ENCODE results near the gene ATP5PB. TPM values are rescaled to one million over a fixed set of nuclear protein-coding genes. Genes with fewer than 3 reads are reported as not detected.

ATP5PB gene
- total RNA-seq, 1 experiment from 2014 or later = 323 TPM

DNA sequence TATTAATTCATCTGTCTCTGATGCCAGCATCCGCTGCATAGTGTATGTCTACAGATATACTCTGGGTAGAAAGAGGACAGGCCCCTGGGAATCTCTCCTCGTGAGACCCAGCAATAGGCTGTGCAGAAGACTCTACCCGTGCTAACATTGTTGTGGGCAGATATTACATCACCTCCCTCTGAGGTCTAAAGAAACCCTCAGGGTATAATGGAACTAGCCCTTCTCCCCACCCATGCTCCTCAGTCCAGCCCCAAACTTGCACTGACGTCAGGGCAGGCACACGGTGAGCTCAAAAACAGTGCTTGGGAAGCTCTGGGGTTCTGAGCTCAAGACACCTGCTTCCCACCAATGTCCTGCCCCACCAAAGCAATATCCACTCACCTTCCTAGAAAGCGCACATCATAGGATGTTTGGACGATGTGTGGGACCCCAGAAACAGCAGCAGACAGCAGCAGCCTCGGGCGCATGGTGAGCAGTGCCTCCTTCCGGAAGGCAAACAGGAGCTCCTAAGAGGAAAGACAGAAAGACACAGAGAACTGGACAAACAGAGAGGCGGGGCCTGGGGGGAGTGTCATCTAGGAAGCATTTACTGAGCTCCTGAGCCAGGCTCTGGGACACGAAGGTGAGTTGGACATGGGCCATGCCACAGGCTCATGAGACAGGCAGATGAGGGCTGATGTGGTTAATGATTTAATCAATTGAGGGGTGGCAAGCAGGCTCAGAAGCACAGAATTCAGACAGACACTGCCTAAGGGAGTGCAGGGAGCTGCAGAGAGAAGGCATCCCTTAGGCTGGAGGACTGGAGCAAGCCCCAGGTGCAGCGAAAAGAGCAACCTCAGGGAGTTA is 26.5 kb upstream of the ATP5PB start:
- no peak for DNase-seq (ENCODE audit: low read depth, low spot score)
- TF ChIP-seq TCF7L2 (IDR thresholded peaks at IDR 0.05; ENCODE audit: borderline replicate concordance, extremely low read depth, insufficient read depth, insufficient read length) = no peak
- H2AFZ ChIP-seq (ENCODE audit: low read depth, low read length, poor library complexity, severe bottlenecking) = no peak overlapping the region
- H3K9ac ChIP-seq (ENCODE audit: low read length) = no peak overlapping the region
- RAD21 ChIA-PET (ENCODE audit: low non-redundant PET in 1 of 2, low total read pairs in 2 of 2, uncharacterized antibody in 2 of 2, unreplicated experiment in 2 of 2) = no interaction called here
- ATAC-seq = no peak
- H3K9me3 ChIP-seq (ENCODE audit: control insufficient read depth in 1 of 2, insufficient read depth in 1 of 2, low read depth in 1 of 2, low read length in 2 of 2) = no peaks in the 10 kb centered on the region
- H3K79me2 ChIP-seq (ENCODE audit: insufficient read depth, low read length) = no peaks in the 10 kb centered on the region
- no peaks in the 10 kb centered on the region for H3K9me2 ChIP-seq (ENCODE audit: insufficient read depth)
- no TSS peak for BruUV-seq (replicated peaks)
- CTCF ChIA-PET = no interaction called here
- no peaks in the 10 kb centered on the region for H3K27me3 ChIP-seq (ENCODE audit: insufficient read depth, low read length)
- no peak overlapping the region for H3K27ac ChIP-seq (ENCODE audit: low read depth, low read length)
- no peaks in the 10 kb centered on the region for H4K20me1 ChIP-seq (ENCODE audit: insufficient read depth)
- no peak overlapping the region for H3K4me3 ChIP-seq (replicated peaks in 1 of 2; ENCODE audit: low read depth in 1 of 2, low read length in 2 of 2)
- no peaks in the 10 kb centered on the region for H3K4me1 ChIP-seq (ENCODE audit: control insufficient read depth in 1 of 2, insufficient read depth in 2 of 2, low read length in 2 of 2)
- H3K36me3 ChIP-seq (ENCODE audit: control insufficient read depth in 1 of 2, insufficient read depth in 2 of 2, low read length in 2 of 2) = no peaks in the 10 kb centered on the region
- no peak overlapping the region for H3K4me2 ChIP-seq (ENCODE audit: low read length)
- intact Hi-C loops (cut with micrococcal nuclease) = no loop called here
- POLR2A ChIA-PET = no interaction called here

DNA sequence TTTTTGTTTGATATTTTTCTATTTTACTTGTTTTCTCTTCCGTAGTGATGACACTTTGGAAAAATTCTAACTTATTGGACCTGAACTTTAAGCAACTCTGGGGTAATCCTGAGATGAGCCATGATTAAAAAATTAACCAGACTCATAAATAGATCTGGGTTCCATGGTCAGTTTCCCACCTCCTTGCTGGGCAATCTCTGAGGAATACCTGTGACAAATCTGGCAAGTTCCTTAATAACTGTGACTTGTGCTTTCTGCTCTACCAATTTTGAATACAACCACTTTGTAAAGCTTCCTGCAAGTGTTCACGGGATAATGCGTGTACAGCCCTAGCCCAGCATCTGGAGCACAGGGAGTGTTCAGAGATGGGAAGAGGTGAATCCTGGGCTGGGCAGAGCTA is 25.0 kb upstream of the ATP5PB start:
- RAD21 ChIA-PET (ENCODE audit: low non-redundant PET in 1 of 2, low total read pairs in 2 of 2, uncharacterized antibody in 2 of 2, unreplicated experiment in 2 of 2) = no interaction called here
- Histone ChIP-seq H3K27me3 (ENCODE audit: insufficient read depth, low read length) (no peaks in the 10 kb centered on the region), H3K9me3 (ENCODE audit: control insufficient read depth in 1 of 2, insufficient read depth in 1 of 2, low read depth in 1 of 2, low read length in 2 of 2) (no peaks in the 10 kb centered on the region), H3K9ac (ENCODE audit: low read length) (no peak overlapping the region), H3K4me2 (ENCODE audit: low read length) (no peak overlapping the region), H3K79me2 (ENCODE audit: insufficient read depth, low read length) (no peaks in the 10 kb centered on the region), H3K9me2 (ENCODE audit: insufficient read depth) (no peaks in the 10 kb centered on the region), H2AFZ (ENCODE audit: low read depth, low read length, poor library complexity, severe bottlenecking) (no peak overlapping the region), H4K20me1 (ENCODE audit: insufficient read depth) (no peaks in the 10 kb centered on the region), H3K27ac (ENCODE audit: low read depth, low read length) (no peak overlapping the region), H3K4me1 (ENCODE audit: control insufficient read depth in 1 of 2, insufficient read depth in 2 of 2, low read length in 2 of 2) (no peaks in the 10 kb centered on the region), H3K4me3 (replicated peaks in 1 of 2; ENCODE audit: low read depth in 1 of 2, low read length in 2 of 2) (no peak overlapping the region), H3K36me3 (ENCODE audit: control insufficient read depth in 1 of 2, insufficient read depth in 2 of 2, low read length in 2 of 2) (no peaks in the 10 kb centered on the region)
- ATAC-seq = no peak
- POLR2A ChIA-PET = no interaction called here
- intact Hi-C loops (cut with micrococcal nuclease) = no loop called here
- BruUV-seq (replicated peaks) = no TSS peak
- no peak for DNase-seq (ENCODE audit: low read depth, low spot score)
- CTCF ChIA-PET = no interaction called here
- TF ChIP-seq SIN3A (IDR thresholded peaks at IDR 0.05; ENCODE audit: low read depth) (no peak), ATF3 (IDR thresholded peaks at IDR 0.05) (no peak), YY1 (IDR thresholded peaks at IDR 0.05; ENCODE audit: extremely low read depth, insufficient replicate concordance, low read depth, low read length) (no peak), ZFX (IDR thresholded peaks at IDR 0.05) (no peak), EZH2 (IDR thresholded peaks at IDR 0.05) (no peak), EGR1 (IDR thresholded peaks at IDR 0.05; ENCODE audit: low read depth) (no peak), POLR2AphosphoS5 (IDR thresholded peaks at IDR 0.05; ENCODE audit: low read depth, low read length) (no peak), POLR2A (IDR thresholded peaks at IDR 0.05; ENCODE audit: borderline replicate concordance, extremely low read depth, insufficient read depth, insufficient read length) (no peak), RAD21 (IDR thresholded peaks at IDR 0.05; ENCODE audit: low read depth) (no peak), SP1 (IDR thresholded peaks at IDR 0.05; ENCODE audit: low read depth) (no peak), TCF7L2 (IDR thresholded peaks at IDR 0.05; ENCODE audit: borderline replicate concordance, extremely low read depth, insufficient read depth, insufficient read length) (no peak), SRF (IDR thresholded peaks at IDR 0.05; ENCODE audit: low read depth) (no peak), JUND (IDR thresholded peaks at IDR 0.05) (no peak)
- TF ChIP-seq, protein P1, sequence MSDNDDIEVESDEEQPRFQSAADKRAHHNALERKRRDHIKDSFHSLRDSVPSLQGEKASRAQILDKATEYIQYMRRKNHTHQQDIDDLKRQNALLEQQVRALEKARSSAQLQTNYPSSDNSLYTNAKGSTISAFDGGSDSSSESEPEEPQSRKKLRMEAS (IDR thresholded peaks at IDR 0.05) = no peak
- TF ChIP-seq, protein P2, sequence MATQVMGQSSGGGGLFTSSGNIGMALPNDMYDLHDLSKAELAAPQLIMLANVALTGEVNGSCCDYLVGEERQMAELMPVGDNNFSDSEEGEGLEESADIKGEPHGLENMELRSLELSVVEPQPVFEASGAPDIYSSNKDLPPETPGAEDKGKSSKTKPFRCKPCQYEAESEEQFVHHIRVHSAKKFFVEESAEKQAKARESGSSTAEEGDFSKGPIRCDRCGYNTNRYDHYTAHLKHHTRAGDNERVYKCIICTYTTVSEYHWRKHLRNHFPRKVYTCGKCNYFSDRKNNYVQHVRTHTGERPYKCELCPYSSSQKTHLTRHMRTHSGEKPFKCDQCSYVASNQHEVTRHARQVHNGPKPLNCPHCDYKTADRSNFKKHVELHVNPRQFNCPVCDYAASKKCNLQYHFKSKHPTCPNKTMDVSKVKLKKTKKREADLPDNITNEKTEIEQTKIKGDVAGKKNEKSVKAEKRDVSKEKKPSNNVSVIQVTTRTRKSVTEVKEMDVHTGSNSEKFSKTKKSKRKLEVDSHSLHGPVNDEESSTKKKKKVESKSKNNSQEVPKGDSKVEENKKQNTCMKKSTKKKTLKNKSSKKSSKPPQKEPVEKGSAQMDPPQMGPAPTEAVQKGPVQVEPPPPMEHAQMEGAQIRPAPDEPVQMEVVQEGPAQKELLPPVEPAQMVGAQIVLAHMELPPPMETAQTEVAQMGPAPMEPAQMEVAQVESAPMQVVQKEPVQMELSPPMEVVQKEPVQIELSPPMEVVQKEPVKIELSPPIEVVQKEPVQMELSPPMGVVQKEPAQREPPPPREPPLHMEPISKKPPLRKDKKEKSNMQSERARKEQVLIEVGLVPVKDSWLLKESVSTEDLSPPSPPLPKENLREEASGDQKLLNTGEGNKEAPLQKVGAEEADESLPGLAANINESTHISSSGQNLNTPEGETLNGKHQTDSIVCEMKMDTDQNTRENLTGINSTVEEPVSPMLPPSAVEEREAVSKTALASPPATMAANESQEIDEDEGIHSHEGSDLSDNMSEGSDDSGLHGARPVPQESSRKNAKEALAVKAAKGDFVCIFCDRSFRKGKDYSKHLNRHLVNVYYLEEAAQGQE (IDR thresholded peaks at IDR 0.05; ENCODE audit: low read depth) = no peak

Data from HCT116 (cell line).